ENCODE results near the gene HOXD12. TPM values are rescaled to one million over a fixed set of nuclear protein-coding genes. Genes with fewer than 3 reads are reported as not detected.

Gene HOXD12
- total and polyA plus RNA-seq, 12 donors: not detected

GRCh38 chr2:176093145-176093897 is 6.3 kb upstream of the HOXD12 start:
- H3K4me1 ChIP-seq: peaks cover 0 to 32% (median 27%) of the 10 kb centered on the region in 9 donors
- H3K9me3 ChIP-seq: no peaks in the 10 kb centered on the region
- 2 to 3% methylated on average over 53 of the region's 53 CpGs for WGBS, 2 donors
- no peak for ATAC-seq
- H3K4me3 ChIP-seq: peak overlapping the region in 8 of 10 donors; percentile 11 to 33 (median 28)
- H3K27me3 ChIP-seq: peaks cover 61 to 100% (median 100%) of the 10 kb centered on the region in 7 donors
- no peak for TF ChIP-seq CTCF (IDR thresholded peaks at IDR 0.05)
- H3K27ac ChIP-seq: no peak overlapping the region
- intact Hi-C loops (cut with DNase I): loop anchor here in 1 of 10 donors (5.0 kb wide), 1 partner anchor 406 kb away; no protein-coding TSS in a partner anchor
- H3K36me3 ChIP-seq: no peaks in the 10 kb centered on the region
- DNase-seq: no peak

GRCh38 chr2:176093898-176094249 is 5.7 kb upstream of the HOXD12 start:
- Histone ChIP-seq H3K27ac (no peak overlapping the region), H3K4me1 (peaks cover 0 to 31% (median 28%) of the 10 kb centered on the region in 9 donors), H3K27me3 (peaks cover 67 to 100% (median 100%) of the 10 kb centered on the region in 7 donors), H3K9me3 (no peaks in the 10 kb centered on the region), H3K4me3 (no peak overlapping the region), H3K36me3 (no peaks in the 10 kb centered on the region)
- ATAC-seq (no peak), DNase-seq (no peak)
- TF ChIP-seq CTCF (IDR thresholded peaks at IDR 0.05): no peak
- WGBS, 2 donors: 6 to 7% methylated on average over 8 of the region's 8 CpGs
- intact Hi-C loops (cut with DNase I): loop anchor here in 2 of 10 donors (2.0 to 5.0 kb wide), 2 partner anchors 407 to 679 kb away; no protein-coding TSS in a partner anchor

GRCh38 chr2:176094349-176094748 is 5.2 kb upstream of the HOXD12 start:
- Histone ChIP-seq H3K4me1 (peaks cover 0 to 32% (median 28%) of the 10 kb centered on the region in 9 donors), H3K27ac (no peak overlapping the region), H3K27me3 (peaks cover 65 to 100% (median 100%) of the 10 kb centered on the region in 7 donors), H3K9me3 (no peaks in the 10 kb centered on the region), H3K4me3 (no peak overlapping the region), H3K36me3 (no peaks in the 10 kb centered on the region)
- WGBS, 2 donors: 4 to 8% methylated on average over 12 of the region's 12 CpGs
- no peak for TF ChIP-seq CTCF (IDR thresholded peaks at IDR 0.05)
- DNase-seq (no peak), ATAC-seq (no peak)
- intact Hi-C loops (cut with DNase I): loop anchor here in 2 of 10 donors (2.0 to 5.0 kb wide), 2 partner anchors 407 to 680 kb away; no protein-coding TSS in a partner anchor

GRCh38 chr2:176095421-176095820 is 4.2 kb upstream of the HOXD12 start:
- Histone ChIP-seq H3K36me3 (no peaks in the 10 kb centered on the region), H3K27ac (no peak overlapping the region), H3K9me3 (no peaks in the 10 kb centered on the region), H3K4me3 (no peak overlapping the region), H3K4me1 (peaks cover 0 to 40% (median 28%) of the 10 kb centered on the region in 9 donors), H3K27me3 (peaks cover 65 to 100% (median 100%) of the 10 kb centered on the region in 7 donors)
- intact Hi-C loops (cut with DNase I): loop anchor here in 5 of 10 donors (2.0 to 5.0 kb wide), 3 partner anchors 681 to 843 kb away; no protein-coding TSS in a partner anchor
- TF ChIP-seq CTCF (IDR thresholded peaks at IDR 0.05): no peak
- no peak for DNase-seq
- 8 to 13% methylated on average over 5 of the region's 5 CpGs for WGBS, 2 donors
- ATAC-seq: no peak

All from heart right ventricle (tissue), 16 donors.